HUES64 (cell line): ENCODE data around the gene AP5Z1. TPM values are rescaled to one million over a fixed set of nuclear protein-coding genes. Genes with fewer than 3 reads are reported as not detected.

Experiments used
- H3K27ac ChIP-seq: 2 replicates; pipeline ENCODE4 v1.7.0; 2013; ENCODE audit warnings: low read depth, low read length, inconsistent platforms
- H3K27me3 ChIP-seq: 2 replicates; pipeline ENCODE4 v1.6.1; 2013; ENCODE audit warnings: mild to moderate bottlenecking, low read length; ENCODE audit not compliant: insufficient read depth
- H3K36me3 ChIP-seq: 2 replicates; pipeline ENCODE4 v1.6.1; 2013; ENCODE audit warnings: mild to moderate bottlenecking, low read length; ENCODE audit not compliant: insufficient read depth
- H3K4me1 ChIP-seq: 2 replicates; pipeline ENCODE4 v1.6.1; 2013; ENCODE audit warnings: mild to moderate bottlenecking, low read length, moderate library complexity; ENCODE audit not compliant: insufficient read depth
- H3K4me3 ChIP-seq: 2 replicates; pipeline ENCODE4 v1.5.1; 2013; ENCODE audit warnings: mild to moderate bottlenecking, low read length, moderate library complexity
- H3K9ac ChIP-seq: 2 replicates; pipeline ENCODE4 v1.6.1; 2013; ENCODE audit warnings: mild to moderate bottlenecking, low read depth, low read length
- H3K9me3 ChIP-seq: 2 replicates; pipeline ENCODE4 v1.6.1; 2013; ENCODE audit warnings: low read depth, low read length; ENCODE audit not compliant: insufficient read depth
- WGBS: fragments of 150-250, 120-280 bp; methylation state at CpG from one replicate; pipeline ENCODE4 v1.1.7; 2013; ENCODE audit warnings: missing lambda C conversion rate; 5-methylcytosine and 5-hydroxymethylcytosine counted together
- polyA plus RNA-seq, 2 experiments: library from polyadenylated mRNA; stranded (reverse); fragments of 50-300 nt; gene quantifications; one replicate each; pipeline ENCODE4 v1.2.3, GENCODE V29; 2013

Gene AP5Z1, protein sequence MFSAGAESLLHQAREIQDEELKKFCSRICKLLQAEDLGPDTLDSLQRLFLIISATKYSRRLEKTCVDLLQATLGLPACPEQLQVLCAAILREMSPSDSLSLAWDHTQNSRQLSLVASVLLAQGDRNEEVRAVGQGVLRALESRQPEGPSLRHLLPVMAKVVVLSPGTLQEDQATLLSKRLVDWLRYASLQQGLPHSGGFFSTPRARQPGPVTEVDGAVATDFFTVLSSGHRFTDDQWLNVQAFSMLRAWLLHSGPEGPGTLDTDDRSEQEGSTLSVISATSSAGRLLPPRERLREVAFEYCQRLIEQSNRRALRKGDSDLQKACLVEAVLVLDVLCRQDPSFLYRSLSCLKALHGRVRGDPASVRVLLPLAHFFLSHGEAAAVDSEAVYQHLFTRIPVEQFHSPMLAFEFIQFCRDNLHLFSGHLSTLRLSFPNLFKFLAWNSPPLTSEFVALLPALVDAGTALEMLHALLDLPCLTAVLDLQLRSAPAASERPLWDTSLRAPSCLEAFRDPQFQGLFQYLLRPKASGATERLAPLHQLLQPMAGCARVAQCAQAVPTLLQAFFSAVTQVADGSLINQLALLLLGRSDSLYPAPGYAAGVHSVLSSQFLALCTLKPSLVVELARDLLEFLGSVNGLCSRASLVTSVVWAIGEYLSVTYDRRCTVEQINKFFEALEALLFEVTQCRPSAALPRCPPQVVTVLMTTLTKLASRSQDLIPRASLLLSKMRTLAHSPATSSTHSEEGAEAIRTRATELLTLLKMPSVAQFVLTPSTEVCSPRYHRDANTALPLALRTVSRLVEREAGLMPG
- 16.0 TPM for polyA plus RNA-seq (2013, experiment 1 of 2)
- polyA plus RNA-seq (2013, experiment 2 of 2): 10.6 TPM

DNA sequence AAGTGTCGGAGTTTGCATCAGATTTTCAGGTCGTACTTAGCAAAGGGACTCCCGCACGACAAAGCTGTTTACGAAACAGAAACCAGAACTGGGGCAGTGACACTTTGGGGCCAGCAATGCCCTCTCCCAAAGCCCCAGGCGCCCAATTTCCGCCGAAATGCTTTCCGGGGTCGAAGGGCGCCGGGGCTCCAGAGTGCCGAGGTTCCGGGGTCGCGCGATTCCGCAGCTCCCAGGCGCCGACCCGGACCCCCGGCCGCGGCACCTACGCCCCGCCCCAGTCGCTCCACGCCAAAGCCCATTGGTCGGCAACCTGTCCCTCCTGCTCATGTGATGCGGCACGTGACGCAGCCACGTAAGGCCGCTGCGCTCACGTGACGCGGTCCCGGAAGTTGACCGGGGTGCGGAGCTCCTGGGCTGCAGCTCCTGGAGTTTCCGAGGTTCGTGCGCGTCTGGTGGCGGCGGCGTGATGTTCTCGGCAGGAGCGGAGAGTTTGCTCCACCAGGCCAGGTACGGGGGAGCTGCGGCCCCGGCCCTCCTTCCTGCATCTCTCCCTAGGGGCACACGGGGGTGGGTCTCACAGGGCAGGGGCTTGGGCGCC, at the start of gene AP5Z1:
Gene AP5Z1, plus strand, starts transcription at position 374 of the 598 bp plus-strand sequence. Its CDS starts 93 bp downstream, at position 467.
- Histone ChIP-seq H3K36me3 (no peaks in the 10 kb centered on the region; the same call in 1 of the 2 replicates), H3K27ac (peak within 1 kb of the TSS; percentile 88), H3K9me3 (no peaks in the 10 kb centered on the region), H3K9ac (peak within 1 kb of the TSS; percentile 92), H3K4me1 (peaks cover 4% of the 10 kb centered on the region; the same call in 1 of the 2 replicates), H3K4me3 (peak within 1 kb of the TSS; percentile 97), H3K27me3 (no peaks in the 10 kb centered on the region)
- WGBS: under 1% methylated on average over 55 of the region's 55 CpGs

DNA sequence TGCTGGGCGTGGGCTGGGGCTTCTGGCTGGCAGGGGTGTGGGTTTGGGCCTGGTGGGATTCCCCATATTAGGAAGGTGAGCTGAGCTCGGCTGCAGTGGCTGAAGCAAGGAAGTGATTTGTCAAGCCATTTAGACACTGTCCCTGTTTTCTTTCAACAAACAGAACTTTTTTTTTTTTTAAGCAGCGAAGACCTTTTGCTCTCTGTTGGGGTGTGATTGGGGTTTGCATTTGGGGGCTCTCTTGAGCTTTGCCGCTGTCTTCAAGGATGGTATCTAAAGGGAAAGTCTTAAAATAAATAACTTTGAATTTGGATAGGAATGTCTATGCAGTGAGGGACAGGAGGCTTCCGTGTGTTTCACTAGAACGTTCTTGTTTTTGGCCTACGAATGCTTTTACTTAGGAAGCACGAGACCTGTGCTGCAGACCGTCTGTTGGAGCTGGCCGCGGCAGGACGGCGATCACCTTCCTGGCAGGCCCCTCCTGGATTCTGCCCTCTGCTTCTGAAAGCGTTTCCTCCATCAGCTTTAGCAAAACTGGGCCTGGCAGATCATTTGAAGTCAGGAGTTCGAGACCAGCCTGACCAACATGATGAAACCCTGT, 49.5 kb upstream of the AP5Z1 start:
- Histone ChIP-seq H3K36me3 (no peaks in the 10 kb centered on the region), H3K27ac (peak overlapping the region; percentile 48; the same call in 1 of the 2 replicates), H3K9ac (no peak overlapping the region; the same call in 1 of the 2 replicates), H3K9me3 (no peaks in the 10 kb centered on the region), H3K27me3 (no peaks in the 10 kb centered on the region), H3K4me3 (no peak overlapping the region), H3K4me1 (peaks cover 11% of the 10 kb centered on the region; the same call in 1 of the 2 replicates)
- WGBS: 86% methylated on average over 15 of the region's 15 CpGs

DNA sequence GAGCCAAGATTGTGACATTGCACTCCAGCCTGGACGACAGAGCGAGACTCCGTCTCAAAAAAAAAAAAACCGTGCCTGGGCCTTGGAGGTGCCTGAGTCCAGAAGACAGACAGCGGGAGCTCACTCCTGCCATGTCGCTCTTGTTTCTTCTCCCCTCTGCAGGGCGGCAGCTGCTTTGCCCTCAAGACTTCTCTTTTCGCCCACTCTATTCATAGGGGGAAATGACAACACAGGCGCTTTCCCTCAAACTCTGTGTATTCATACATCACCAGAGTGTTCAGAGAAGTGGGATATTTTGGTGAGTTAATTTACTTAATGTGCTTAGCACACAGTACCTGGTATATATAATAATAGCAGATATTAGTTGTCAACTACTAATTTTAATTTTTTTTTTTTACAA, 48.9 kb upstream of the AP5Z1 start:
- no peak overlapping the region for H3K9ac ChIP-seq
- peaks cover 11% of the 10 kb centered on the region; the same call in 1 of the 2 replicates for H3K4me1 ChIP-seq
- no peaks in the 10 kb centered on the region for H3K36me3 ChIP-seq
- H3K4me3 ChIP-seq: no peak overlapping the region
- 95% methylated on average over 9 of the region's 9 CpGs for WGBS
- H3K27me3 ChIP-seq: no peaks in the 10 kb centered on the region
- H3K9me3 ChIP-seq: no peaks in the 10 kb centered on the region
- no peak overlapping the region for H3K27ac ChIP-seq

DNA sequence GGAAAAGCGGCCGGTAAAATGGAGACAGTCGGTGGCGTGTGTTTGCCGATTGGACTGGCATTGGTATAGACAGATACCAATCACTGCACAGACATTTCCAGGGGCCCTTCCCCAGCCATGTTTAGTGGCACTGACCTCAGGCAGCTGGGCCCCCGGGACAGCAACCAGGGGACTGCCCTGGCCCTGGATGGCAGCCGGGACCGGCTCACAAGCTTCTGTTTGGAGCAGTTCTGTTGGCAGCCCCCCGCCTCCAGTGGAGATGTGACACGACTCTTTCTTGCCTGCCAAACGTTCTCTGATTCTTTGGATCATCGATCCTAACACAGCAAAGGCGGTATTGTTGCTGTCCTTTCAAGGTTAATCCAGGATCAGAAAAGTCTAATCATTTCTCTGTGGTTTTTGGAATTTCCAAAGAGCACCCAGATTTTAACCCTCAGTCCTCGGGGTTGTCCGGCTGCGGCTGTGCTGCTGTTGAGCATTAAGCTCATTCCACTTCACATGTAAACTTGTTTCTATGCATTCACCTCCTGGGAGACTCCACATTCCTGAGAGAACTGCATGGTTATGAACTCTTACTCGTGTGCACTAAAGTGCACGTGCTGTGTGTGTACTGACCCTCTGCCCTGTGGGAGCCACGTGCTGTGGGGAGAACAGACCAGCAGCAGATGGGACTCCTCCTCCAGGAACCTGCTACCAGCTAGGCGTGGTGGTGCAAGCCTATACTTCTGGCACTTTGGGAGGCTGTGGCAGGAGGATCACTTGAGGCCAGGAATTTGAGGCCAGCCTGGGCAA, 47.3 kb upstream of the AP5Z1 start:
- H3K9ac ChIP-seq: no peak overlapping the region
- 95% methylated on average over 20 of the region's 20 CpGs for WGBS
- no peaks in the 10 kb centered on the region for H3K36me3 ChIP-seq

DNA sequence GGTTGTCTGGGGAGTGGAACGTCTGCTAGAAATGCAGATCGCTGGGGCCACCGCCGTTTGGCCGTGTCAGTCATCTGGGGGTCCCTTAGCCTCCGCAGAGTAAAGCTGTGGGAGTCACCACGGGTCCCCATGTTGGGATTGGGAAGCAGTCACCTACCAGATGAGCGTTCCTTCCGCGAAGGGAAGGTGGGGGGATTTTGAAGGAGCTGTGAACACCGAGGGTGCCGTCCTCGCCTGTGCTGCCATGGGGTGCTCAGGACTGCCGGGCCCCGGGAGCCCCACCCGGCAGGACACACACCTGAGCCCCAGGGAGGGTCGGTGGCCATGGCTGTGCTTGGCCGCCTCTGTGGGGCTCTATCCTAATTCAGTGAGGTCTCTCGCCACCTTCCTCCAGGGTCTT, 46.2 kb upstream of the AP5Z1 start:
- Histone ChIP-seq H3K36me3 (no peaks in the 10 kb centered on the region), H3K27me3 (no peaks in the 10 kb centered on the region), H3K4me3 (no peak overlapping the region), H3K27ac (no peak overlapping the region), H3K9me3 (no peaks in the 10 kb centered on the region), H3K9ac (no peak overlapping the region), H3K4me1 (peaks cover 11% of the 10 kb centered on the region; the same call in 1 of the 2 replicates)
- 90% methylated on average over 19 of the region's 19 CpGs for WGBS

More for the DNA sequence above, 47.3 kb upstream of the AP5Z1 start:
- Histone ChIP-seq H3K4me3 (no peak overlapping the region), H3K9me3 (no peaks in the 10 kb centered on the region), H3K27me3 (no peaks in the 10 kb centered on the region), H3K27ac (no peak overlapping the region), H3K4me1 (peaks cover 11% of the 10 kb centered on the region; the same call in 1 of the 2 replicates)

DNA sequence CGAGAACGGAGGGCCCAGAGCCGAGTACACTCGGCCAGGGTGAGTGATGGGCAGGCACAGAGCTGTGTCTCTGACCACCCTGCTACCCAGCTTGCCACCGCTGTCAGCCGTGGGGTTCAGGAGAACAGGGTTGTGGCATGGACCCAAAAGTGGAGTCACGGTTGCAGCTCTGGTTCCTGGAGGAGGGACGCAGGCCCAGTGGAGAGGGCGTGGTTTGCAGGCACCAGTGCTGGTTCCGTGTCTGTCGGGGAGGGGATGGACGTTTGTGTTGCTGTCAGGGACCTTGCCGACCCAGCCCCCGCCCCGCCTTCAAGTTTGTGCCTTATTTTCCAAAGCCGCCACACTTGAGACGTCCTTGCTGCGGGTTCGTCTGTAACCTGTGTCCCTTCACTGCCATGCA, 45.1 kb upstream of the AP5Z1 start:
- Histone ChIP-seq H3K4me3 (no peak overlapping the region), H3K9me3 (no peaks in the 10 kb centered on the region), H3K9ac (no peak overlapping the region), H3K27me3 (no peaks in the 10 kb centered on the region), H3K4me1 (peaks cover 6% of the 10 kb centered on the region; the same call in 1 of the 2 replicates), H3K27ac (no peak overlapping the region), H3K36me3 (no peaks in the 10 kb centered on the region)
- 90% methylated on average over 19 of the region's 19 CpGs for WGBS

DNA sequence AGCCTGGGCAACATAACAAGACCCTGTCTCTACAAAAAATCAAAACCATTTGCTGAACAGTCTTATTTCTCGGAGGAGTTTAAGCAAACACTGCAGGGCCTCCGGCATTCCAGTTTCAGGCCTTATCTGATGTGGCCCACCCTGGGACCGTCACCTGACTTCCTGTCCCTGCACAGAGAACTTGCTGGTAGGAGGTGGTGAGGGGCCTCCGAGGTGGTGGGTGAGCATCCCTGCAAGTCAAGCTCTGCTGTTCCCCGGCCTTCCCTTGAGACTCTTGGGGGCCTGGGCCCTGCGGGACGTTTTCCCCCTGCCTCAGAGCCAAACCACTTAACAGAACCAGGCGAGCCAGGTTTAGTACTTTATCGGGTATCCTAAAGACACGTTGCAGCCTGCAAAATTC, 44.5 kb upstream of the AP5Z1 start:
- Histone ChIP-seq H3K27me3 (no peaks in the 10 kb centered on the region), H3K36me3 (no peaks in the 10 kb centered on the region), H3K9me3 (no peaks in the 10 kb centered on the region), H3K27ac (no peak overlapping the region), H3K4me3 (no peak overlapping the region), H3K4me1 (0 out of 2 replicates have a peak, but pooled peaks cover 1% of the 10 kb centered on the region), H3K9ac (no peak overlapping the region)
- WGBS: 91% methylated on average over 10 of the region's 10 CpGs

DNA sequence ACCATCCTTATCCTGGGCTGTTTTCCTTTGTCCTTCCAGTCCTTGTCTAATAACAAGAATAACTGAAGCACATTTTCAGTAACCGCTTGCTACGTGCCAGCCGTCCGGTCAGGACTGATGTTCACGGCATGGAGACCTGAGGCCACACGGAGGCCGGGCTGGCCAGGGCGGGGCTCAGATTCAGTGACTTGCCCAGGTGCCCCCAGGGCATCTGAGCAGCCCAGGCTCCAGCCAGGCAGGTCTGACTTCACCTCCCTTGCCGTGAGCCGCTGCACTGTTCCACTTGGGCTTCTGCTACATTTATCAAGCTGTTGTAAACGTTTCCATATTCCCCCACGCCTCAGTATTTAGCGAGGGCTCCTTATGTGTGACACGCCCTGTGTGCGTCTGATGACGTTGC, 43.6 kb upstream of the AP5Z1 start:
- H3K9ac ChIP-seq: no peak overlapping the region
- no peaks in the 10 kb centered on the region for H3K36me3 ChIP-seq
- no peaks in the 10 kb centered on the region for H3K27me3 ChIP-seq
- H3K27ac ChIP-seq: no peak overlapping the region
- no peaks in the 10 kb centered on the region for H3K4me1 ChIP-seq
- no peaks in the 10 kb centered on the region for H3K9me3 ChIP-seq
- no peak overlapping the region for H3K4me3 ChIP-seq
- 95% methylated on average over 16 of the region's 16 CpGs for WGBS

DNA sequence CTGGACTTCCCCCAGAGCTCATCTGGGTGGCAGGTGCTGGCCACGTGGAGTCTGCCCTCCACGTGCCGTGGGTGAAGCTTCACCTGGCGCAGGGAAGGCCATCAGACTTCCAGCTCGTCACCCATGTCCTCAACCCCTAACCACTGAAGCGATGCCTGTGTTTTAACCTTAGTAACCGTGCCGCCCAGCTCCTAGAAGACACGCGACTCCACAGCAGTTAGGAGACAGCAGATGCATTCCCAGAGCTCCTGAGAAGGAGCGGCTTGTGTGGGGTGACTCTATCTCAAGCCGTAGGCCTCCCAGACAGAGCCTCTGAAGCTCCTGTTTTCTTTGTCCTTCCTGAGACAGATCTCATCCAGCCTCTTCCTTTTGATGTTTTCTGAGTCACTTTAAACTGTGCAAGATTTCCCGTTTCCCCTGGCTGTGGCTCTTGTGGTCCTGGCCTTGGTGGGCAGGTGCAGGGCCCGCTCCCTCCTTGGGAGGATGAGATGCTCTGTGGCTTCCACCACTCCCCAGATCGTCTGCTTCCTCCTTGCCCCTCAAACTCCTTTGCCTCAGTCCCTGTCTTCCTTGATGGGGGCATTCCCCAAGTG, 41.4 kb upstream of the AP5Z1 start:
- Histone ChIP-seq H3K4me3 (no peak overlapping the region), H3K27ac (no peak overlapping the region), H3K9me3 (no peaks in the 10 kb centered on the region), H3K36me3 (no peaks in the 10 kb centered on the region), H3K4me1 (peaks cover 8% of the 10 kb centered on the region), H3K9ac (no peak overlapping the region), H3K27me3 (peaks cover 5% of the 10 kb centered on the region; the same call in 1 of the 2 replicates)
- WGBS: 95% methylated on average over 15 of the region's 15 CpGs
